Glomerular endothelial cell (primary cell): ENCODE measurements around the gene SCART1. TPM values are rescaled to one million over a fixed set of nuclear protein-coding genes. Genes with fewer than 3 reads are reported as not detected.
"Not testable (repeated sequence)": the region's sequence is repeated elsewhere in the genome, so short reads cannot be mapped to it uniquely, and the experiment has no call there.

Source experiments
- DNase-seq: peaks from one replicate; pipeline ENCODE4 v3.0.0-alpha.2; 2011; ENCODE audit warnings: low read depth, low spot score; ENCODE audit errors: extremely low read depth
- total RNA-seq: library from RNA; depleted of rRNA; stranded (reverse); fragments of >200 nt; gene quantifications from 2 replicates; pipeline ENCODE4 v1.2.3, GENCODE V29; 2015

SCART1 gene
- 0.44 and 1.3 TPM in 2 replicates for total RNA-seq

DNA sequence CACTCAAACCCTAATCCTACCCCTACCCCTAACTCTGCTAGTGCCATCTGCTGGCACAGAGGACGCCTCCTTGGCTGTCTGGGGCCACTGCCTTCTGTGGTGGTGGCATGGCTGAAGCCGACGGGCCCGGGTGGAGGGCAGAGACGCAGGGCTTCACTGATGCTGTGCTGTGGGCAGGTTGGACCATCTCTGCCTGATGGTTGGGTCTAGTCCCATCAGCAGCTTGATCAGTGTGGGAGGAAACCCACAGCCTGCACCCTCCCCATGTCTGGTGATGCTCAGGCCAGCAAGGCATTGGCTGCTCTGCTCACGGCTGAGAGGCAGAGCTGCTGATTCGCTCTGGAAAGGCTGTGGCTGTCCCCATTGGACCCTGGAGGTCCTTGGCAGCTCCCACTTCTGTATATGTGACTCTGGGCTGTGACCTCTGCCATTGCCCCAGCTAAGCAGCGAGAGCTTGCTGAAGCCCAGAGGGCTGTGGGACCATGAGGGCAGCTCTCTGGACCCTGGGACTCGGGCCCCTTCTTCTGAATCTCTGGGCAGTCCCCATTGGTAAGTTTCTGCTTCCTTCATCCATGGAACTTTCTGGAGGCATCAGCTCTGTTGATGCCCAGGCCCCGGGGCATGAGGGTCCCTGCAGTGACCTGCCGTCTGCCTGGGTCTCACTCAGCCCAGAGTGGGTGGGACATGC lies at the start of gene SCART1:
SCART1 (plus strand) TSS at position 430 of the 688 bp plus-strand sequence; CDS start at position 483, 53 bp downstream.
- no peak for DNase-seq

DNA sequence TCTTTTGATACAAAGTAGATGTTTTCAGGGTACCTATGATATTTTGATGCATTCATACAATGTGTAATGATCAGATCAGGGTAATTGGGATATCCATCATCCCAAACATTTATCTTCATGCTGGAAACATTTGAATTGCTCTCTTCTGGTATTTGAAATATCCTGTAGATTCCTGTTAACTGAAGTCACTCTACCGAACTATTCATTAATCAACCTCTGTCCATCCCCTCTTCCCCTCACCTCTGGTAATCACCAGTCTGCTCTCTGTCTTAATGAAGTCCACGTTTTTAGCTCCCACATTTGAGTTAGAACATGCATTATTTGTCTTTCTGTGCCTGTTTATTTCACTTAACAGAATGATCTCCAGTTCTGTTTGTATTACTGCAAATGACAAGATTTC lies 48.5 kb upstream of the SCART1 start:
- no peak for DNase-seq

DNA sequence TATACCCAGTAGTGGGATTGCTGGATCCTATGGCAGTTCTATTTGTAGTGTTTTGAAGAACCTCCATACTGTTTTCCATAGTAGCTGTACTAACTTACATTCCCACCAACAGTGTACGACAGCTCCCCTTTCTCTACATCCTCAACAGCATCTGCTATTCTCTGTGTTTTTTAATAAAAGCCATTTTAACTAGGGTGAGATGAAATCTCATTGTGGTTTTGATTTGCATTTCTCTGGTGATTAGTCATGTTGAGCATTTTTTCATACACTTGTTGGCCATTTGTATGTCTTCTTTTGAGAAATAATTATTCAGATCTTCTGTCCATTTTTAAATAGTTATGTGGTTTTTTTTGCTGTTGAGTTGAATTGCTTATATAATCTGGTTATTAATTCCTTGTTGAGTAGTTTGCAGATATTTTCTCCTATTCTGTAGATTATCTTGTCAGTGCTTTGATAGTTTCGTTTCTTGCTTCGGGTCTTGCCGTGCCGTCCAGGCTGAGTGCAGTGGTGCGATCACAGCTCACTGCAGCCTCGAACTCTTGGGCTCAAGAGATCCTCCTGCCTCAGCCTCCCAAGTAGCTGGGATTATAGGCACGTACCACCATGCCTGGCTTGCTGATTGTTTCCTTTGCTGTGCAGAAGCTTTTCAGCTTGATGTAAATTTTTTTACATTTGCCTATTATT lies 47.8 kb upstream of the SCART1 start:
- no peak for DNase-seq

DNA sequence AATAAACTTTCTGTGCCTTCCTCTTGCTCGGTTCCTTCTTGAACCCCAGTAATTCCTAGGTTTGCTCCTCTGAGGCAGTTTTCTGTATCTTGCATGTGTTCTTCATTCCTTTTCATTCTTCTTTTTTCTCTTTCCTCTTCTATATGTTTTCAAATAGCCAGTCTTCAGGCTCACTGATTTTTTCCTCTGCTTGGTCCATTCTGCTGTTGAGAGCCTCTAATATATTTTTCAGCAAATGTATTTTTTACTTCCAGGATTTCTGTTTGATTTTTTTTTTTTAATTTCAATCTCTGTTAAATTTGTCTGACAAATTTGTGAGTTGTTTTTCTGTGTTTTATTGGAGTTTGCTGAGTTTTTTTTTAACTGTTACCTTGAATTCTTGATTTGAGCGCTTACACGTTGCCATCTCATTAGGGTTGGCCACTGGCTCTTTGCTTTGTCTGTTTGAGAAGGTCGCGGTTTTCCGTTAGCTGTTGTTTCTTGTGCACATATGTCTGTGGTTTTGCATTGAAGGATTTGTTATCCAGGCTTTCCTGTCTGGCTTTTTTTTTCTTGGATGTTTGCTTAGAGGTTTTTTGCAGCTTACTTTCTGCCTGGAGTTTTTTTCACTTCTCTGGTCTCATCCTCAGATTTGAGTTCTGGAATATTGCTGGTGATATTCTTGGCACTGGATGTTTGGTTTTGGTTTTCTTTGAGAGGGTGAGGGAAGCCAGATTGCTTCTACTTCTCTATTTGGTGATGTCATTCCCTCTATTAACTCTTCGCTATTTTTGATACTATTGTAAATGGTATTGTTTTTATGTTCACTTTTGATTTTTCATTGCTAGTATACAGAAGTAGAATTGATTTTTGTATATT lies 42.0 kb upstream of the SCART1 start:
- no peak for DNase-seq

DNA sequence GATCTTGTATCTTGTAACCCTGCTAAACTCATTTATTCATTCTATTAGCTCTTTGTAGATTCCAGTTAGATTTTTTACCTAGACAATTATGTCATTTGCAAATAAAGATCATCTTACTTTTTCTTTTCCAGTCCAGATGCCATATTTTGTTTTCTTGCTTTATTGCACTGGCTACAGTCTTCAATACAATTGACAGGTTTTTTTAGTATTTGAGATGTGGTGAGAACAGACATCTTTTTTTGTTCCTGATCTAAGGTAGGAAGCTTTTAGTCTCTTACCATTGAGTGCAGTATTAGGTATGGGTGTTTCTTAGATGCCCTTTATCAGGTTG lies 41.4 kb upstream of the SCART1 start:
- DNase-seq, result no peak

DNA sequence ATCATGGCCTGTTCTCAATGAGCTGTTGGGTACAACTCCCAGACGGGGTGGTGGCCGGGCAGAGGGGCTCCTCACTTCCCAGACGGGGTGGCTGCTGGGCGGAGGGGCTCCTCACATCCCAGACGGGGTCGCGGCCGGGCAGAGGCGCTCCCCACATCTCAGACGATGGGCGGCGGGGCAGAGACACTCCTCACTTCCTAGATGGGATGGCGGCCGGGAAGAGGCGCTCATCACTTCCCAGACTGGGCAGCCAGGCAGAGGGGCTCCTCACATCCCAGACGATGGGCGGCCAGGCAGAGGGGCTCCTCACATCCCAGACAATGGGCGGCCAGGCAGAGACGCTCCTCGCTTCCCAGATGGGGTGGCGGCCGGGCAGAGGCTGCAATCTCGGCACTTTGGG lies 39.3 kb upstream of the SCART1 start:
- not testable (repeated sequence) for DNase-seq

DNA sequence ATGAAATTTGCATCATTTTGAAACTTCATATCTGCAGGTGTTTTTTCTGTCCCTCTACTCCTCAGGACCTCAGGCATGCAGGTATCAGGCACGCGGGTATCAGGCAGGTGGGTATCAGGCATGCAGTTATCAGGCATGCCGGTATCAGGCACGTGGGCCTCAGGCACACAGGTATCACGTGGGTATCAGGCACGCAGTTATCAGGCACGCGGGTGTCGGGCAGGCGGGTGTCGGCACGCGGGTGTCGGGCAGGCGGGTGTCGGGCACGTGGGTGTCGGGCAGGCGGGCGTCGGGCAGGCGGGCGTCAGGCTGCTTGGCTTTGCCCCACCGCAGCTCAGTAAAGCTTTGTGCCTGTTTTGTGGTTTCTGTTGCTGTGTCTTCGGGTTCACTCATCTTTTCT lies 38.0 kb upstream of the SCART1 start:
- DNase-seq, result no peak

DNA sequence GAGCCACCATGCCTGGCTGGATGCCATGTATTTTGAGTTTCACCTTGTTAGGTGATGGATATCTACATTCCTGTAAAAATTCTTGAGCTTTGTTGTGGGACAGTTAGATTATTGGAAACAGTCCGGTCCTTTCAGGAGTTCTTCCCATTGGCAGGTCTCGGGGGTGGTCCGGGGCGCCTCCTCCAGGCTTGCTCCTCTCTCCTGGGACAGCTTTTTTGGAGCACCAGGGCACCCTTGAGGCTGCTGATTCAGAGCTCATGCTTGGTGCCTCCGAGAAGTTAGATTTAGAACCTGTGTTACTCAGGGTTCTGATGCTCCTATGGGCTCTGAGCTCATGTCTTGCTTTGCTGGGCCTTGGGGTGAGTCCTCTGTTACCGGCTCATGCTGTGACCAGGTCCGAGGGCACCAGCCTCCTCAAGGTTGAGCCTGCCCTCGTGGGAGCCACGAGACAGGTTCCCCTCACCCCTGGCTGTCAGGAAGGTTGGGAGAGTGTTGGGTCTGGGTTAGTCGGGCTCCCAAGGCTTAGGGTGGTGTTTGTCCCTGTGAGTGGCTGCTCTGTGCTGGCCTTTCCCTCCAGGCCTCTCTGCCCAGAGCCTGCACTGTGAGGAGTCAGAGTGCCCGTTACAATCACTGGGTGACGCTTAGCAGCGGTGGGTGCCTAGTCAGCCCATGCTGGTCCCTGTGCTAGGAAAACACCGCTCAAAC lies 35.3 kb upstream of the SCART1 start:
- no peak for DNase-seq

DNA sequence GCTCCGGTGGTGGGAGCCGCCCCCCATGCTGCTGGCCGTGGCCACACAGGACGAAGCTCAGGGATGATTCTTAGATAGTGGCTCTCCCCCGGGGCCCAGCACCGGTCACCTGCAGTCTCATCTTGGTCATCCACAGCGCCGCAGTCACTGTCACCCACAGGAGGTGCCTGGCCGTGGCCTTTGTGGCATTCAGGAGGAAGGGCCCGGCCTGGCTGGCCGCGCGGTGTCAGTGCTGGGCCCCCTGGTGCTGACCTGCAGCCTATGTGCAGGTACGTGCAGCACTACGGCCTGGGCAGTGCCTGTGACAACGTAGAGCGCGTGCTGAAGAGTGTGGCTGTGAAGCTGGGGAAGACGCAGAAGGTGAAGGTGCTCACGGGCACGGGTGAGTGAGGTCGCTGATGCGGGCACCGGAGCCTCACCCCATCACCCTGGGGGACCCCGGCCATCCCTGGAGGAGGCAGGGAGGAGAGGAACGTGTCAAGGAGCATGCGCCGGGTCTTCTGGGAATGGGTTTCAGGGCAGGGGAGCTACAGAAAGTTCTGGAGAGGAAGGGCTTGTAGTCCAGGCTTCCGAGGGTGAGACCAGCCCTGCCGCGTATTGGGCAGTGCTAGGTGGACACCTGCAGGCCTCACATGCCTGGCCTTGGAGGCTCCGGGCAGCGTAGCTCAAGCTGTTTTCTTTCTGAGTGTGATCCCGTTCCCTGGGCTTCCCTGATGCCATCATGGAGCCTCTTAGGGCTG lies 34.4 kb upstream of the SCART1 start:
- no peak for DNase-seq

DNA sequence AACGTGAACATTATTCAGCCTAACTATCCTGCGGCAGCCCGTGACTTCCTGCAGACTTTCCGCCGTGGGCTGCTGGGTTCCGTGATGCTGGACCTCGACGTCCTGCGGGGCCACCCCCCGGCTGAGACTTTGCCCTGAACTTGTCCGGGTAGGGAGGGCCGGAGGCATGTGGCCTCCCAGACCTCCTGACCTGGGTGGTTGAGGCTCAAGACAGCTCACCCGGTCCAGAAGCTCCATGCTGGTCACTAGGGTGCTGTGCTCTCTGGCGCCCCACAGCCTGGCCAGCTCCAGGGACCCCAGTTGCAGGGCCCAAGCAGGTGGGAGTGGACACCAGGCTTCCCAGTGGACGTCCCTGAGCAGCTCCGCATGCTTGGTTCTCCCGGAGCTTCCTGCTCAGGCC lies 33.7 kb upstream of the SCART1 start:
- DNase-seq, result no peak

DNA sequence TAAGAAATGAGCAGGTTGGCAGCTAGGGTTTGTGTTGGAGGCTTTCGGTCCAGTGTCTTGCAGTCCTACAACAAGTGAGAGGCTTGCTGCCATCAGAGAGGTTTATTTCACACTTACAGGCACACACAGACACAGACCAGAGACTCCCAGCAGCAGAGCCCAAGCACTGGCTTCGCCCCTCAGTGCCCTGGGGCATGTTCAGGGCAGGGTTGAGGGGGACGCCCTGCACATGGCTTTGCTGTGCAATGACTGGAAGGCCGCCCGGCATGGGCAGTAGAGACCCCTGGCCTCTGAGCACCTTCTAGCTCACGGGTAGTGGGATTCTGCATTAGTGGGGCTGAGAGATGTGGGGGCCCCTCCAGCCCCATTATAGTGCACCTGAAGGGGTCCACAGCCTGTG lies 33.2 kb upstream of the SCART1 start:
- no peak for DNase-seq

DNA sequence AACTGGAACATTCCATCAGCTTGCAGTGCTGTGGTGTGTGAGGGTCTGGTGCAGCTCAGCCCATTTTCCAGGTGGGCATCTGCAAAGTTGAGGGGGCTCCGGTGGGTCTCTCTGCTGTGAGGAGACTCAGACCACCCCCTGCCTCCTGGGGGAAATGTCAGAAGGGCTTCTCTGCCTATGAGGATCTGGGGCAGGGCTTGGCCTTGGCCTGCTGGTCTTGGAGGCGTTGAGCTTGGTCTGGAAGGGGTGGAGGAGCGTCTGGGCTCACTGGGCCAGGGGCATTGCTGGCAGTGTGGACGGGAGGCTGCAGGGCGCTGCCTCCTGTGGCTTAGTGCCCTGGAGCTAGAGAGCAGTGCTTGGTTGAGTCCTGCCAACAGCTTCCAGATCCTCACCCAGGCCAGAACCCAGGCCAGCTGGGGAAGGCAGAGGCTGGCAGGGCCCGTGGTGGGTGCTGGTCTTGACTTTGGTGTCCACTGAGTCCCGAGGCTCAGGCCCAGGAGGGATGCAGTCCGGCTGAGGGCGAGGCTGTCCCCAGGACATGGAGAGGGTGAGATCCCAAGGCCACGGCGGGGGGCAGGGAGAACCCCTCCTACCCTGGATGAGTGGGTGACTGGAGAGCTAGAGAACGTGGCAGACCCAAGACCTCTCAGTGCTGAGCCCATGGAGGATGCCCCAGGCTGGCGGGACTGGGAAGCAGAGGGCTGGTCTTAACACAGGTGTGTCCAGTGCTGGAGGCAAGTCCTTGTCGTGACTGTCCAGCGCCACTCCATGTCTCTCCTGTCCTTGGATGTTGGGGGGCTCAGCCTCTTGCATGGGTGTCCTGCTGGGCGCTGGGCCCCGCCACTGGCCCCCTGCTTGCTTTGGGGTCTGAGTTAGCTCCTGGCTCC lies 32.2 kb upstream of the SCART1 start:
- DNase-seq, result no peak

DNA sequence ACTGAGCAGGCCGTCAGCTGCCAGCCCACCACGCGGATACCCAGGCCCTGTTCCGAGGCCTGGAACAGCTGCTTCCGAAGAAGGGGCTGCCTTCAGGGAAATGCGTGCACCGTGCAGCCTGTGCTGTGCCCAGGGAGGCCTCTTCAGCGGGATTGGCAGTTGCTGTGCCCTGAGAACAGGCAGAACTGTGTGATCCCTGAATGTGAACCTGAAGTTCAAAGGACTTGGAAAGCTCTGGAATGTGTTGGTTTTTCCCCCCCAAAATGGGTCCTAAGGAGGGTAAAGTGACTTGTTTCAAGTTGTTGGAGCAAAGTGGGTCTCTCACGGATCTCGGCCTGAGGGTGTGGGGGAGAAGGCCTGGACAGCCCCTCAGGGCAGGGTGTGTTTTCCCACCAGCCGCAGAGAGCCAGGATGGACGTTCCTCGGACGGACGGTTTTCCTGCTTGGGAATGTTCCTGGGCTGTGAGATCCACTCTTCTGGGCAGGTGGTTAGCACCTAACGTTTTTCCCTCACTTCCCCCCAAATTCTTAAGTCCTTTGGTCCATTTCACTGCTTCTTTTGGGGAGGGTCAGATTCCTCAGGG lies 31.4 kb upstream of the SCART1 start:
- DNase-seq, result no peak

DNA sequence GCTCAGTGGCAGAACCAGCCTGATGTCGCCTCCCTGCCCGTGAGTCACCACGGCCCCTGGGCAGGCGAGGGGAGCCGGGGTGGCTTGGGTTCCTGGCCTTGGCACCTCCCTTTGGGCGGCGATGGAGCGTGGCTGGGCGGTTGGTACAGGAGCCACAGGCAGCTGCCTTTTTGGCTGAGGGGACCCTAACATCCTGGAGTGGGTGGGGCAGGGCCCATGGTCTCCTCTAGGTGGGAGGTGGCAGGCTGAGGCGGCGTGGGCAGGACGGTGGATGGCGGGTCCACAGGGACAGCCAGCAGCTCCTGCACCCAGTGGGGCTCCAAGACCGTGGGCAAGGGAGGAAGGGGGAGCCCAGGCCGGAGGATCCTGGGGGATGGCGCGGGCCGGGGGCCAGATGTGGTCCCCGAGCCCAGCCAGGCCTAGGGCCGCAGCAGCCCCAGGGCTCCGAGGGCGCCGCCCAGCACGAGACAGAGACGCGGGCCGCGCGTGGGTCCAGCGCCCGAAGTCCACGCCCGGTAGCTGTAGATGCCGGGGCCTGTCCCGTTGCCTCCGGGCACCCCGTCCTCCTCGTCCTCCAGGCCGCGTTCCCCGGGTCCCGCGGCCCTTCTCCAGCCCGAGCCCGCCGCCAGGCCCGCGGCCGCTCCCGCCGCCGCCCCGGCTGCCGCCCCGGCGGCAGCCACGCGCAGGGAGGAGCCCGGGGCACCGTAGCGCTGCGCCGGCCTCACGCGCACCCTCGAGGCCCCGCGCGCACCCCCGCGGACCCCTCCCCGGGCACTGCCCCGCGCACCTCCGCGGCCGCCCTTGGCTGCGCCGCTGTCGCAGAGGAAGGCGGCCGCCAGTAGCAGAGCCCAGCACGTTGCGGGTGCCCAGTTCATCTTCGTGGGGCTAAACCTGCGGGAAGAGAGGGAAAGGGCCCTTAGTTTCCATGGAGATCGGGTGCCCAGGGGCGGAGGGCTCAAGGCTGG lies 30.7 kb upstream of the SCART1 start:
- DNase-seq, result no peak

DNA sequence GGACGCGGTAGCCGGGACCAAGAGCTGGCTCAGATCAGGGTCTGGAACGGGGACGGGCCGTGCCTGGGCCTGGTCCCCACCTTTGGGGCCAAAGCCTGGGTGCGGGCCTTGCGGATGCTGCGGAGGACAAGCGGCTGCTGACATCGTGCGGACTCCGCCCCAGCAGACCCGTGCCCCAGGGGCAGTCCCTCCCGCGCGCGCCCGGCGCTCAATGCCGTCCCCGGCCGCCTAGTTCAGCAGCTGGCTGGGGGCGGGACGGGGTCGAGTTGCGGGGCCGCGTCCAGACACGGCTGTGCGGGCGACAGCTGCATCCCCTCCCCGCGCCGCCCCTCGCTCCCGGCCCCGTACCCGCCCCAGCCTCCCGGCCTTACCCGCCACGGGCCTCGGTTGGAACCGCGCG lies 29.6 kb upstream of the SCART1 start:
- DNase-seq, result not testable (repeated sequence)

DNA sequence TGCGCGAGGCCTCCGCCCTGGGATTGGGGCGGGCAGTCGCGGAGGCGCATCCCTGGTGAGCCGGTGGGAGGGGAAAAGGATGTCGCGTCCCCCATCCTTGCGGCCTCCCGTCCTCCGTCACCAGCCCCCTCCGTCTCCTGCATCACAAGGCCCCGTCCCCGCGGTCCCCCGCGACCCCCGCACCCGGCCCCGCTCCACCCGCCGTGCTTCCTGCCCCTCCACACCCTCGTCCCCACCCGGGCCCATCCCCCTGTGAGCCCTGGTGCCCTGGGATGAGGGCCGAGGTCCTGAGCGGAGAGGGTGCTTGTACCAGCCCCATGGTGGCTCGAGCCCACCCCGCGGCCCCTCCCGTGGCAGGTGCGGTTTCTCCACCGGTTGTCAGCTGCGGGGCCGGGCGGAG lies 29.1 kb upstream of the SCART1 start, which contains the start of gene SPRN:
SPRN (minus strand) TSS at position 25 of the 400 bp plus-strand sequence. CDS start 944 bp downstream, outside the sequence.
- not testable (repeated sequence) for DNase-seq

DNA sequence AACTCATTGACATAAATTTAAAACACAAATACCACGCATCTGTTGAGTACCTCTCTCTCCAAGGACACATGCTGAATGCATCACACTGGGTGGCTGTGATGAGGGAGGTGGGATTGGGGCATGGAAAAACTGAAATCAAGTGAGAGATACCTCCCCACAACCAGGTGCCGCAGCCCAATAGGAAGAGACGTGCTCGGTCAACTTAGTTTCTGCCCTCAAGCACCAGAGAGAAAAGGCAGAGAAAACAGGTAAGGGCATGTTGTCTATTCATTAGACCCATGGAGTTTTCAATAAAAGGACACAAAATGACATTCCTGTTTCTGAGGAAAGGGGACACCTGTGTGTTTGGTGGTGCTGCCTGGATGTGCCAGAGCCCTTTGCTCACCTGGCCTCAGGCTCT lies 24.2 kb upstream of the SCART1 start:
- not testable (repeated sequence) for DNase-seq
